NCI-H1694 (cell line): ENCODE results near the gene PIK3R2.
A peak's percentile ranks its signal among the peaks of the same experiment; 100 is the strongest.

Experiments used
- DNase-seq: peaks from one replicate; lab custom pipeline; 2025; lab: John Stamatoyannopoulos, UW

The PIK3R2 gene

DNA sequence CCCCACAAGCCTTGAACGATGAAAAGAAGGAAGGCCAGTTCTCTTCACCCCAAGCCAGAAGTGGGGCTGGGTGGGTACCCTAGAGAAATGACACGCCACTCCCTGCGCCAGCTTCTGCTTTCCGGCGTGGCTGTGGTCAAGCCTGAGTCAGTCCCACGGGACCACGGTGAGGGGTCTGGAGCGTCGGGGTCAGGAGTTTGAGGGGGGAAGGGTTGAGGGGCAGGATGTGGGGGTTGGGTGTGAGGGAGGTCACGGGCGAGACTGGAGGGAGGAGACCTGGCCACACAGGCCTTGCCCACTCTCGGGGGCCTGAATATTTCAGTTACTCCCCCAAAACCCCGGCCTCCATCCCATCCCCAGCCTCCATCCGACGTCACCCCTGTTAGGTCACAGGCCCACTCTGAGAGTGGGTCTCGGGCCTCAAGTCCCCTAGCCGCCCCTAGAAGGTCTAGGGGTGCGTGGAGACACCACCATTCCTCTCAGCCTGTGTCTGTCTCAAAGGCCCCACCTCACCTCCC, 20.1 kb downstream of the PIK3R2 start:
- no peak for DNase-seq

DNA sequence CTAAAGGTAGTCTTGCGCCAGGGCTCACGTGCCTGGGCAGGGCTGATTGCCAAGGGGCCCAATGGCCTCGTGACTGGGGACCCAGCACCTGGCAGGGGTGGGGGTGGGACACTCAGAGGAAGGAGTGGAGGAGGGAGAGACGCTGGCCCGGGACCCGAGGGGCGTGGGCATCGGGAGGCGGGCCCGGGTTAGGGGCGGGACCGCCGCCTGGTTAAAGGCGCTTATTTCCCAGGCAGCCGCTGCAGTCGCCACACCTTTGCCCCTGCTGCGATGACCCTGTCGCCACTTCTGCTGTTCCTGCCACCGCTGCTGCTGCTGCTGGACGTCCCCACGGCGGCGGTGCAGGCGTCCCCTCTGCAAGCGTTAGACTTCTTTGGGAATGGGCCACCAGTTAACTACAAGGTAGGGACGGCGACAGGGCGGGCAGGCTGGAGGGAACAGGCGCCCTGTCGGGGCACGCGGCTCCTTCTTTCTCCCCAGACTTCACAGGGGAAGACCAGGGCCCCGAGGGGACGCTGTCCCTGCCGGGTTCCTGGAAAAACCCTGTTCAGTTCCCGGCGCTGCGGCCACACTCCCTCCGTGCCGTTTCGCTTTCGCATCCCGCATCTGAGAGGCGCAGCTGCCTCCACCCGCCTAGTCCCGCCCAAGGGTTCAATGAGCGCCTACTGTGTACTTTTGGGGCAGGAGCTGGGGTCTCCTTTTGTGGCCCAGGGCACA, 20.8 kb downstream of the PIK3R2 start, which contains the start of gene IFI30:
TSS of gene IFI30 (plus strand) at position 242 of the 717 bp plus-strand sequence. CDS start at position 271, 29 bp downstream.
- peak; percentile 17 for DNase-seq

DNA sequence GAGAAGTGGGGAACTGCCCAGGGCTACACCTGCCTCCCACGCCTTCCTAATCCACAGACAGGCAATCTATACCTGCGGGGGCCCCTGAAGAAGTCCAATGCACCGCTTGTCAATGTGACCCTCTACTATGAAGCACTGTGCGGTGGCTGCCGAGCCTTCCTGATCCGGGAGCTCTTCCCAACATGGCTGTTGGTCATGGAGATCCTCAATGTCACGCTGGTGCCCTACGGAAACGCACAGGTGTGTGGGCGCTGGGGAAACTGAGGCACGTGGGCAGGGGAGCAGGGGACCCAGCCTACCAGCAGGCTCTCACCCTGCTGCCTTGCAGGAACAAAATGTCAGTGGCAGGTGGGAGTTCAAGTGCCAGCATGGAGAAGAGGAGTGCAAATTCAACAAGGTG, 22.0 kb downstream of the PIK3R2 start:
- DNase-seq, result no peak

DNA sequence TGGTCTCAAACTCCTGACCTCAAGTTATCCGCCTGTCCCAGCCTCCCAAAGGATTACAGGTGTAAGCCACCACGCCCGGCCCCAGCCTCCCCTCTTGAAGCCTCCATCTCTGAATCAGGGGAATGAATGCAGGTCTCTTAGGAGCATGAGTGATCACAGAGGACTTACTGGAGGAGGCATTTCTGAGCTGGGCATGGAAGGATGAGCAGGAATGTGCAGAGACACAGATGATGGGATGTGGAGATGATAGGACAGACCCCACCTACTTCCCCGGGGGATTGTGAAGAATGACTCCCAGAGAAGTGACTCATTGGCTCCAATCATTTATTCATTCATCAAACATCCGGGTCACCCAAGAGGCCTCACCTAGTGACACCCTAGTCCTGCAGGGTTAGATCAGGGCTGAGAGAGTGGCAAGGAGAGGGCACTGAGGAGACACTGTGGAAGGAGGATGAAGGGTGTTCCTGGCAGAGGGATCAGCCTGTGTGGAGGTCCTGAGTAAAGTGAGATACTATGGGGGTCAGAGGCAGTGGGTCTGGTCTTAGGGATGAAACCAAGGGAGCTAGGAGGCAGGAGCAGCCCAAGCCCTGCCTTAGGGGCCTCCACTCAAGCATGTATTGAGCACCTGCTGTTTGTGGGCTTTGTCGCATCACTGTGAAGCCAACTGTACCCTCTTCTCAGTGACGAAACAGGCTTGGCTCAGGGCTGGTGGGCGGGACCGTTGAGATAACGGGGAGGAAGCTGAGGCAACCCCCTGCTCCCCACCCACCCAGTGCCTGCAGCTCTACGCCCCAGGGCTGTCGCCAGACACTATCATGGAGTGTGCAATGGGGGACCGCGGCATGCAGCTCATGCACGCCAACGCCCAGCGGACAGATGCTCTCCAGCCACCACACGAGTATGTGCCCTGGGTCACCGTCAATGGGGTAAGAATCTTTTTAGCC, 23.7 kb downstream of the PIK3R2 start:
- DNase-seq, result no peak

DNA sequence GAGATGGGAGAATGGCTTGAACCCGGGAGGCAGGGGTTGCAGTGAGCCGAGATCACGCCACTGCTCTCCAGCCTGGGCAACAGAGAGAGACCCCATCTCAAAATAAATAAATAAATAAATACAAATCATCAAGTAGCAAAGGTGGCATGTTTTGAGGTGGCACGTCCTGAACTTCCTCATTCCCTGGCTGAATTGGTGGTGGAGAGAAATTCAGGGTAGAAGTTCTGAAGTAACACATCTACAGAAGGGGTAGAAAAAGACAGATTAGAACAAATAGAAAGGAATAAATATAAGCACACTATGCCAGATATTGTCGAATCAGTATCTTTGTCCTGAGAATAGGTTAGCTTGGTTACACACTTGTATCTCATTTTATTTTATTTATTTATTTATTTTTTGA, 27.0 kb downstream of the PIK3R2 start:
- DNase-seq, result no peak

DNA sequence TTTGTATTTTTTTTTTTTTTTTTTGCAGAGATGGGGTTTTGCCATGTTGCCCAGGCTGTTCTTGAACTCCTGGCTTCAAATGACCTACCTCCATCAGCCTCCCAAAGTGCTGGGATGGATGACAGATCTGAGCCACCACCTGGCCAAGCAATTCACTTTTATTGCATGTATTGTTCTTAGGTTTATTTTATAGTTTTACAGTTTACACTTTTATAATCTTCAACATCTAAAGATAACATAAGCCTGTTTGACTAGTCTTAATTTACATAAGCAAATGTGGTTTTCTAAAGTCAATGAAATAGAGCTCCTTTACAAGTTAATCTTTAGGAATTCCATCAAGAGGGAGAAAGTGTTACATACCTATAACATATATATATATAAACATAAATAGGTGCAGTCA, 30.6 kb downstream of the PIK3R2 start:
- no peak for DNase-seq

DNA sequence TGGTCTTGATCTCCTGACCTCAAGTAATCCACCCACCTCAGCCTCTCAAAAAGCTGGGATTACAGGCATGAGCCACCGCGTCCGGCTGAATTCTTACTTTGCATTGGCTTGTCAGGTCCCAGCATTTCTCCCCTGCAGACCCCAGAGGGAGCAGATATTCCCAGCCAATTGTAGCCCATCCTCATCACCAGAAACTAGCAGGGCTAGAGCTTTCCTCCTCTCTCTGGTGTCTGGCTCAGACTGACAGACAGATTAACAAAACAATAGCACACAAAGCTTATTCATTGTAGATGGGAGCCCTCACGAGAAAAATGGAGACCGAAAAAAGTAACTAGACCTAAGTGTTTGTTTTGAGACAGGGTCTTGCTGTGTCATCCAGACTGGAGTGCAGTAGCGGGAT, 32.6 kb downstream of the PIK3R2 start:
- no peak for DNase-seq

DNA sequence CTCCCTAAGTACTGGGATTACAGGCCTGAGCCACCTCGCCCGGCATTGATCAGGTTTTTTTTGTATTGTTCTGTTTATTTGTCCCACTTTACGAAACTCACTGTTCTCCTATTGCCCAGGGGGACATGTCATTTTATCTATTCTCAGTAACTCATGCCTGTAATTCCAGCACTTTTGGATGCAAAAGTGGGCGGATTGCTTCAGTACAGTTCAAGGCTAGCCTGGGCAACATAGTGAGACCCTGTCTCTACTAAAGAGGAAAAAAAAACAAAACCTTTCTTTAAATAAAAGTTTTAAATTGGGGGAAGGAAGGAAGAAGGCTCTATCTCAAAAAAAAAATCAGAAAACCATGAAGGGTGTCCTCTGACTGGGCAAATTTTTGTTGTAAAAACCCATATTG, 37.3 kb downstream of the PIK3R2 start:
- no peak for DNase-seq

DNA sequence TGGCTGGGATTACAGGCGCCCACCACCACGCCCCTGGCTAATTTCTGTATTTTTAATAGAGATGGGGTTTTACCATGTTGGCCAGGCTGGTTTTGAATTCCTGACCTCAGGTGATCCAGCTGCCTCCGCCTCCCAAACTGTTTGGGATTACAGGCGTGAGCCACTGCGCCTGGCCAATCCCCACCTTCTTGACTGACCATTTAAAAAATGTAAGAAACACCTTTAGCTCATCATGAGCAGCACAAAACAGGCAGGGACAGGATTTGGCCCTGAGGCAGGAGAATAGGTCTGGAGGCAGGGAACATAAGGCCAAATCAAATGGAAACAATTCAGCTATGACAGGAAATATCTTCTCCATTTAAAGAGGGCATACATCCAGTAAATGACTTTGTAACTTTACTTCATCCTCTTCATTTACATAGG, 38.7 kb downstream of the PIK3R2 start:
- no peak for DNase-seq

DNA sequence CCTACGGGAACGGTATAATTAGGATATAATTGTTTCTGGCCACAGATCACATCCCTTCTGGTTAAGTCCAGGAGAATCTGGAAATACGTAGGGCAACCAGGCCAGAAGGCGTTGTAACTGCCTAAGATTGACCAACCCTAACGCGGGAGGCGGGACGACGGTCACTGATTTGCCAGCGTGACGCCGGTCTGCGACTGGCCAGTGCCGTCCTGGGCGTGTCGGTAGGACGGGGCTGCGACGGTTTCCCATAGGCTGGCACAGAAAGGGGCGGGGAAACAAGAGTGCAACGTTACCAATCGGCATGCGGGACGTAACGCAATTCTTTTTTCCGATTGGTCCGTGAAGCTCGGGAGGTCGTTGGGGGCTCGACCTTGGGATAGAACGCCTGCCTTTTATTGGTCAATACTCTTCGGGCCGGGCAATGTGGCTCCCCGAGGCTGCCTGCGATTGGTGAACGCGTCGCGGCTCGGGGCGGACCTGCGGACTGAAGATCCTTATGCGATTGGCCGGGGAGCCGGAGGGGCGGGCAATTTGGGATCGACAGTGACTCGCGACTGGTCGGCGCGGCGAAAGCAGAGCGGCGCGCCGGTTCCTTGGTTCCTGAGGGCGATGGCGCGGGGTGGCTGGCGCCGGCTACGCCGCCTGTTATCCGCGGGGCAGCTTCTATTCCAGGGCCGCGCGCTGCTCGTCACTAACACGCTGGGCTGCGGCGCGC, 39.9 kb downstream of the PIK3R2 start, which contains the start of gene MPV17L2:
TSS of gene MPV17L2 (plus strand) at position 546 of the 715 bp plus-strand sequence. CDS start at position 610, 64 bp downstream.
- peak; percentile 100 for DNase-seq

DNA sequence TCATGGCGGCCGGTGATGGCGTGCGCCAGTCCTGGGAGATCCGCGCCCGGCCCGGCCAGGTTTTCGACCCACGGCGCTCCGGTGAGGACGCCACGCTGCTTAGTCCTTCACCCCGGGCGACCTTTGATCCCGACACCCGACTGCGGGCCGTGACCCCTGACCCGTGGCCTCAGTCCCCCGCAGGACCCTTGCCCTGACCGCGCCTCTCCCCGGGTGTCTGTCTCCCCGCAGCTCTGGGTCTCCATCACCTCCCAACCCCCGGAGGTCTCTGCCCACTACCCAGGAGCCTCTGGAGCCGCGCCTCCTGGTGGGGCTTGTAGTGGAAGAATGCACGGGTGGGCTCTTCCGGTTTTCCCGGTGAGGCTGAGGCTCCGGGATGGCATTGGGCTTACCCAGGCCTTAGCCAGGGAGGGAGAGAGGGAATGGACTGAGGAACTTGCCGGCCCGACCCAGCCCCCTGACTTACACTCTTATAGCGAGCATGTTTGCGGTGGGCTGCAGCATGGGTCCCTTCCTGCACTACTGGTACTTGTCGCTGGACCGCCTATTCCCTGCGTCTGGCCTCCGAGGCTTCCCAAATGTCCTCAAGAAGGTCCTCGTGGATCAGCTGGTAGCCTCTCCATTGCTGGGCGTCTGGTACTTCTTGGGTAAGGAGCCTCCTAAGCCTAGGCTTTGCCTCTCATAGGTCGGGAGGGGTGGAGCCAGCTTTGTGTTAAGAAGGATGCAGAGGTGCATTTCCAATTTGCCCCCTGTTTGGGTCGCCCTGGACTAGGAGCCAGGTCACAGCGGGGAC, 40.6 kb downstream of the PIK3R2 start:
- no peak for DNase-seq

DNA sequence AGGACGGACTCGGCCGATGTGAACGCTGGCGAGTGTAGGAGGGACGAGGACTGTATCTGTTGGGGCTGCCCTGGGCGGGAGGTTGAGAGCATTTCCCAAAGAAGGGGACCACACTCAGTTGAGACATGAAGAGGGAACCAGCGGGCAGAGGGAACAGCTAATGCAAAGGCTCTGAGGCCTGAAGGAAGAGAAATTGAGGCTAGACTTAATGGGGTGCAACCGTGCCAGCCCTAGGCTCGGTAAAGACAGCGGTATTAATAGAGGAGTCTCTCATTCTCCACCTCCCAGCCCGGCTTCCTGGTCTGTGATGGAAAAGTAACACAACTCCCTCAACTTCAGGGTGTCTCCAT, 41.2 kb downstream of the PIK3R2 start:
- DNase-seq, result no peak

DNA sequence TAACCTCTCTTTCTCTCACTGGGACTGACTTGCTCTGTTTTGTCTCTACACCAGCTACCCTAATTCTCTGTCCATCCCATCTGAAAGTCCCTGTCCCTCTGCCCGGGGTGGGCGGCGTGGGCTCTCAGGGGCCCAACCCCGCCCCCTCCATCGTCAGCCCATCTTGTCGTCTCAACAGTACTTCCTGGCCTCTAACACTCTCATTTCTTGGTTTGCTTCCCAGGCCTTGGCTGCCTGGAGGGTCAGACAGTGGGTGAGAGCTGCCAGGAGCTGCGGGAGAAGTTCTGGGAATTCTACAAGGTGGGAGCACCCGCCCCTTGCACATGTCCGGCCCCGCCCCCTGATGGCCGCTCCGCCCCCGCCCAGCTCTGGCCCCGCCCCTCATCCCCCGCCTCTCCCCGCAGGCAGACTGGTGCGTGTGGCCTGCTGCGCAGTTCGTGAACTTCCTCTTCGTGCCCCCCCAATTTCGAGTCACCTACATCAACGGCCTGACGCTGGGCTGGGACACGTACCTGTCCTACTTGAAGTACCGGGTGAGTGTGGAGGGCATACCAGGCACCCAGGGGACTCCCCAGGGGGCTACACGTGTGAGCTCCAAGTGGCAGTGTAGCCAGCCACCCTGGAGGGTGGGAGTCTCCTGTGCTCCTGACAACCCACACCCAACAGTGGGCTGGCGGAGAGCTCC, 41.7 kb downstream of the PIK3R2 start:
- DNase-seq, result no peak

DNA sequence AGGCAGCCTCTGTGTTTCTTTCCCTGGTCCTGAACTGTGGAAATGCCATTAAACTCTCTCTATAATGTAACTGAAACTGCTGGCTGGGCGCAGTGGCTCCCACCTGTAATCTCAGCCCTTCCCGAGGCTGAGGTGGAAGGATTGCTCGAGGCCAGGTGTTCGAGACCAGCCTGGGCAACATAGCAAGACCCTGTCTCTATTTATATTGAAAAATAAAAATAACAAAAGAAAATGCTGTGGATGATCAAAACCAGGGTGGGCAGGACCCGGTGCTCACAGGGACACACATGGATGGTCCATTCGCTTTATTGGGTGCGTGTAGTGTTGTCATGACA, 43.5 kb downstream of the PIK3R2 start:
- DNase-seq, result no peak

DNA sequence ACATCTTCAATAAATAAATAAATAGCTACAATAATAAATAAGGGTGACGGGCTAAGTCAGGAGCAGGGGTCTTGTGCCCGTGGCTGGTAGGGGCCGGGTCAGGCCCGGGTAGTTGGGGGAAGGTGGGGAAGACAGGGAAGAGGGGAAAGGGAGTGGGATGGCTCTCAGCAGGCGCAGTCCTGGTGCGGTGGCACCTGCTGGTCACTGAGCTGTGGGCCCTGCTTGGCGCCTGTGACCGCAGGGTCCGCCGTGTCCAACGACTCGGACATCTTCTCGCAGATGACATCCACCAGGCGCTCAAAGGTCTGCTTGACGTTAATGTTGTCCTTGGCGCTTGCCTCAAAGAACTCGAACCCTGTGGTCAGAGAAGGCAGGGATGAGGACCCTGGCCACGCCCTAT, 44.3 kb downstream of the PIK3R2 start:
- DNase-seq, result no peak

DNA sequence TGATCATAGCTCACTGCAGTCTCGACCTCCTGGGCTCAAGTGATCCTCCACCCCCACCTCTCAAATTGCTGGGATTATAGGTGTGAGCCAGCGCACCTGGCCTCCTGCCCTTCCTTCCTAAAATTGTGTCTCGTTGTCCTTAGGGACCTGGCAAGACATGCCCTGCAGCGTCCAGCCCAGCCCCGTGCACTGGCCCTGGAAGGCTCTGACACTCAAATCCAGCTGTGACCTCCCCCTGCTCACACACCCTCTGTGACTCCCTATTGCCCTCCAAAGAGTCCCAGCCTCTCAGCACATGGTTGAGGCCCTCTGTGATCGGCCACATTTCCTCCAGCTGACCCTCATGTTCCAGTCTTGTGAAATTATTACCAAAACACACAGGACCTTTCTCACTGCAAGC, 45.0 kb downstream of the PIK3R2 start:
- no peak for DNase-seq

DNA sequence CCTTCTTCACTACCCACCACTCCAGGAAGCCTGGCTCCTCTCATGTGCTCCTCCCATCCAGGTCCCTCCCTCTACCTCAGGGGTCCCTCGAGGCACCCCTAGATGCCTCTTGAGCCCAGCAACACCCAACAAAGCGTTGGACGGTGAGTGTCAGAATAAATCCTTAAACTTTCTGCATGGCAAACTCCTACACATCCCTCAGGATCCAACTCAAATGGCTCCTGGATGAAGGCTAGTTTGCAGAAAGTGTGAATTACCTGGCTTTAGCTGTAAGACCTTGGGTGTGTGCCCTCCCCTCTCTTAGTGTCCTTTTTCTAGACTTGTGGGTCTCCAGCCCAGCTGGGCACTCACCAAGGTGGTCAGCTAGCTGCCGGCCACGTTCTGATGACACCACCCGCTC, 45.4 kb downstream of the PIK3R2 start:
- DNase-seq, result no peak

DNA sequence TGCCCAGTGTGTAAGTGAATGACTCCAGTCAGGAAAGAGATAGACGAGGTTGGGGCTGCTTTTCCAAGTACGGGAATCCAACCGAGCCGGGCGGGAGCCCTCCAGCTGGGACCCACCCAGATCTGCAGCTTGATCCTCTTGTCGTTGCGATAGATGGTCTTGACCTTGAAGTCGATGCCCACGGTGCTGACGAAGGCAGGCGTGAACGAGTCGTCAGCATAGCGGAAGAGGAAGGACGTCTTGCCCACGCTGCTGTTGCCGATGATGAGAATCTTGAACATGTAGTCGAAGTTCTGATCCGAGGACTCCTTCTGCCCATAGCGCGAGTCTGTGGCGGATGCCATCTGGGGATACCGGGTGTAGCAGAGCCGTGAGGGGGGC, 49.4 kb downstream of the PIK3R2 start:
- DNase-seq, result no peak

DNA sequence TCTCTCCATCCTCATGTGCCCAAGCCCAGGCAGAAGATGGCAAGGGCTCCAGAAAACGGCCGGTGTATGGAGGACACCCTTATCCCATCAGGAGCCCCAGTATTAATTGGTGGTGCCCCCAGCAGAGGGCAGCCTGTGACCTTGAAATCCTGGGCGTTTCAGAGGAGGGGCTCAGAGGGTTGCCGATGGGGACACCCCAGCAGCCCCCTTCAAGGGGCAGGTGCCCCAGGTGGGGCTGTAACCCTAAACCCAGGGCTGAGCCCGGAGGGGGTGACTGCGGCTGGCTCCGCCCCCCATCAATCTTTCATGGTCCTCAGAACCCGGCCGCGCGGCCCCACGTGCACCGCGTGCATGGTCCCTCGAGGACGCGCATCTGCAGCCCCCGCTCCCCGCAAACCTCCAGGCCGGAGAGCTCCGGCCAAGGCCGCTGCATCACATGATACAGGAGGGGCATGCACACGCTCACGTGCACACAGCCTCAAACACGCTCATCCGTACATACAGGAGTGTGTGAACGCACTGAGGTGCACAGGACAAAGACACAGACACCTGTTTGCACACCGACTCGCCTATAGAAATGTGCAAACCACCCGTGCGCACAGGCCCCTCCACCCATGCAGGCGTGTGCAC, 49.9 kb downstream of the PIK3R2 start:
- DNase-seq, result no peak

DNA sequence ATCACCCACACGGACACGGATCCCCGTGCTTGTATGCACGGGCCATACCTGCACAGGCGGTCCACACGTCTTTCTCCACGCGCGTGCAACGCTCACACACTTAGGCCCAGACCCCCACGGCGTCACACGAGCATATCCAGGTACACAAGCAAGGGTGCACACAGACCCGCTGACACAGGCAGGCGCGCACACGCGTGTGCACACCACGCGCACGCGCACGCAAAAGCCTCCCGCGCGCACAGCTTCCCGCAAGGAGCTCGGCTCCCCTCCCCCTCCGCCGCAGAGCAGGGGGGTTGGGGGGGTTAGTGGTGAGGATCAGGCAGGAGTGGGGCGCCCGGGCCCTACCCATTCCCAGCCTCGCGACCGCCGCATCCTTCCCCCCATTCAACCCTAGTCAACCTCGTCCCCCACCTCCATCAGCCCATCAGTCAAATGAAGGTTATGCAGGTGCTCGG, 50.5 kb downstream of the PIK3R2 start:
- no peak for DNase-seq
